Measurements from ENCODE around the gene GRHL1. TPM values are rescaled to one million over a fixed set of nuclear protein-coding genes. Genes with fewer than 3 reads are reported as not detected.

Gene GRHL1
- total RNA-seq, 1 donor from 2014 or later, result 126 TPM

GRCh38 chr2:10017313-10017941 lies 65.9 kb downstream of the GRHL1 start:
- Histone ChIP-seq H3K36me3 (no peaks in the 10 kb centered on the region), H3K4me3 (no peak overlapping the region), H3K27me3 (no peaks in the 10 kb centered on the region), H3K9me3 (no peaks in the 10 kb centered on the region), H3K27ac (no peak overlapping the region), H3K4me1 (no peaks in the 10 kb centered on the region)
- intact Hi-C loops (cut with DNase I), result no loop called here
- DNase-seq (ENCODE audit: extremely low spot score in 2 of 2), result no peak
- TF ChIP-seq CTCF (IDR thresholded peaks at IDR 0.05) (no peak), POLR2AphosphoS5 (IDR thresholded peaks at IDR 0.05; ENCODE audit: insufficient read depth in 1 of 2, low read depth in 1 of 2) (no peak), POLR2A (IDR thresholded peaks at IDR 0.05) (no peak)

GRCh38 chr2:10019174-10019573 lies 67.7 kb downstream of the GRHL1 start:
- Histone ChIP-seq H3K4me3 (no peak overlapping the region), H3K27ac (no peak overlapping the region), H3K27me3 (no peaks in the 10 kb centered on the region), H3K4me1 (no peaks in the 10 kb centered on the region), H3K9me3 (no peaks in the 10 kb centered on the region), H3K36me3 (no peaks in the 10 kb centered on the region)
- DNase-seq (ENCODE audit: extremely low spot score in 2 of 2), result no peak
- TF ChIP-seq POLR2AphosphoS5 (IDR thresholded peaks at IDR 0.05; ENCODE audit: insufficient read depth in 1 of 2, low read depth in 1 of 2), result no peak
- no peak for TF ChIP-seq CTCF (IDR thresholded peaks at IDR 0.05)
- intact Hi-C loops (cut with DNase I), result no loop called here

GRCh38 chr2:10019602-10020400 lies 68.3 kb downstream of the GRHL1 start:
- DNase-seq (ENCODE audit: extremely low spot score in 2 of 2), result no peak
- no peak overlapping the region for H3K27ac ChIP-seq
- H3K9me3 ChIP-seq, result no peaks in the 10 kb centered on the region
- no peaks in the 10 kb centered on the region for H3K36me3 ChIP-seq
- no peaks in the 10 kb centered on the region for H3K4me1 ChIP-seq
- no peak overlapping the region for H3K4me3 ChIP-seq
- intact Hi-C loops (cut with DNase I), result no loop called here
- no peaks in the 10 kb centered on the region for H3K27me3 ChIP-seq
- no peak for TF ChIP-seq POLR2A (IDR thresholded peaks at IDR 0.05)
- TF ChIP-seq CTCF (IDR thresholded peaks at IDR 0.05), result no peak
- no peak for TF ChIP-seq POLR2AphosphoS5 (IDR thresholded peaks at IDR 0.05; ENCODE audit: insufficient read depth in 1 of 2, low read depth in 1 of 2)

- Histone ChIP-seq H3K36me3 (no peaks in the 10 kb centered on the region), H3K4me3 (no peak overlapping the region), H3K27me3 (no peaks in the 10 kb centered on the region), H3K4me1 (no peaks in the 10 kb centered on the region), H3K27ac (no peak overlapping the region), H3K9me3 (no peaks in the 10 kb centered on the region)
- intact Hi-C loops (cut with DNase I), result no loop called here
- TF ChIP-seq POLR2A (IDR thresholded peaks at IDR 0.05) (no peak), POLR2AphosphoS5 (IDR thresholded peaks at IDR 0.05; ENCODE audit: insufficient read depth in 1 of 2, low read depth in 1 of 2) (no peak), CTCF (IDR thresholded peaks at IDR 0.05) (no peak)
- no peak for DNase-seq (ENCODE audit: extremely low spot score in 2 of 2)
Measured at GRCh38 chr2:10022041-10022421, 70.5 kb downstream of the GRHL1 start.

- H3K4me1 ChIP-seq, result no peaks in the 10 kb centered on the region
- no peak for DNase-seq (ENCODE audit: extremely low spot score in 2 of 2)
- H3K27me3 ChIP-seq, result no peaks in the 10 kb centered on the region
- H3K27ac ChIP-seq, result no peak overlapping the region
- TF ChIP-seq CTCF (IDR thresholded peaks at IDR 0.05) (no peak), POLR2A (IDR thresholded peaks at IDR 0.05) (no peak), POLR2AphosphoS5 (IDR thresholded peaks at IDR 0.05; ENCODE audit: insufficient read depth in 1 of 2, low read depth in 1 of 2) (no peak)
- H3K36me3 ChIP-seq, result no peaks in the 10 kb centered on the region
- H3K4me3 ChIP-seq, result no peak overlapping the region
- intact Hi-C loops (cut with DNase I), result no loop called here
- no peaks in the 10 kb centered on the region for H3K9me3 ChIP-seq
Measured at GRCh38 chr2:10022445-10022844, 71.0 kb downstream of the GRHL1 start.

All from vagina (tissue), 2 donors.